ENCODE results near the gene DHX30.

The DHX30 gene

DNA sequence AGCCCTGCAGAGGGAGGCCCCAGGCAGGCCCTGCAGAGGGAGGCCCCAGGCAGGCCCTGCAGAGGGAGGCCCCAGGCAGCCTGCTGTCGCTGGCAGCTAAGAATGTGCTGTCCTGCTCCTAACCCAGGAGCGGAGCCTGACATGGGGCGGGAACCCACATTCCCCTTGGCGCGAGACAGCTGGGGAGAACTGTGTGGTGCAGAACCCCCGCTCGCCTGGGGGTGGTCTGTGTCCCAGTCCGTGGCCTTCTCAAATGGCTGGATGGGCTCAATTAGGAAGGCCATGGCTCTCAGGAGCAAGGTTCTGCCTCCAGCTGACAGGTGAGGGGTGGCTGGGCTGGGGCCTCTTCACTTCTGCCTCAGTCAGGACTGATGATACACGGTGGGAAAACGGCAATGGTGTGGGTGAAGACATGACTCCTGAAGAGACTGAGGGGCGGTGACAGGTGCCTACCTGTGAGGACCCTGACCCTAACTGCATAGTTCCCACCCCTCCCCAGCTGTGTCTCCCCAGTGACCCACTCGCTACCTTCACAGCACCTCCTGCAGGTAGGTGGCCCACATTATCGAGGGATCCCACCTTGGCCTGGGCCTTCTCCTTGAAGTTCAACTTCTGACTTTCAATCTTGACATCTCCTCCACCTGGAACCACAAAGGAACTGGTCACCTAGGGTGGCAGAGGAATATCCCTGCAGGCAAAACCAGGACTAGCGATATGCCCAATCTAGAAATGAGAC, 52.0 kb downstream of the DHX30 start:
- TF ChIP-seq, protein P1, sequence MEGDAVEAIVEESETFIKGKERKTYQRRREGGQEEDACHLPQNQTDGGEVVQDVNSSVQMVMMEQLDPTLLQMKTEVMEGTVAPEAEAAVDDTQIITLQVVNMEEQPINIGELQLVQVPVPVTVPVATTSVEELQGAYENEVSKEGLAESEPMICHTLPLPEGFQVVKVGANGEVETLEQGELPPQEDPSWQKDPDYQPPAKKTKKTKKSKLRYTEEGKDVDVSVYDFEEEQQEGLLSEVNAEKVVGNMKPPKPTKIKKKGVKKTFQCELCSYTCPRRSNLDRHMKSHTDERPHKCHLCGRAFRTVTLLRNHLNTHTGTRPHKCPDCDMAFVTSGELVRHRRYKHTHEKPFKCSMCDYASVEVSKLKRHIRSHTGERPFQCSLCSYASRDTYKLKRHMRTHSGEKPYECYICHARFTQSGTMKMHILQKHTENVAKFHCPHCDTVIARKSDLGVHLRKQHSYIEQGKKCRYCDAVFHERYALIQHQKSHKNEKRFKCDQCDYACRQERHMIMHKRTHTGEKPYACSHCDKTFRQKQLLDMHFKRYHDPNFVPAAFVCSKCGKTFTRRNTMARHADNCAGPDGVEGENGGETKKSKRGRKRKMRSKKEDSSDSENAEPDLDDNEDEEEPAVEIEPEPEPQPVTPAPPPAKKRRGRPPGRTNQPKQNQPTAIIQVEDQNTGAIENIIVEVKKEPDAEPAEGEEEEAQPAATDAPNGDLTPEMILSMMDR (conservative IDR thresholded peaks at IDR 0.05; ENCODE audit: low read depth, low read length): no peak
- DNase-seq (ENCODE audit: low read depth): no peak
- H3K4me3 ChIP-seq (ENCODE audit: low read length): no peak overlapping the region

DNA sequence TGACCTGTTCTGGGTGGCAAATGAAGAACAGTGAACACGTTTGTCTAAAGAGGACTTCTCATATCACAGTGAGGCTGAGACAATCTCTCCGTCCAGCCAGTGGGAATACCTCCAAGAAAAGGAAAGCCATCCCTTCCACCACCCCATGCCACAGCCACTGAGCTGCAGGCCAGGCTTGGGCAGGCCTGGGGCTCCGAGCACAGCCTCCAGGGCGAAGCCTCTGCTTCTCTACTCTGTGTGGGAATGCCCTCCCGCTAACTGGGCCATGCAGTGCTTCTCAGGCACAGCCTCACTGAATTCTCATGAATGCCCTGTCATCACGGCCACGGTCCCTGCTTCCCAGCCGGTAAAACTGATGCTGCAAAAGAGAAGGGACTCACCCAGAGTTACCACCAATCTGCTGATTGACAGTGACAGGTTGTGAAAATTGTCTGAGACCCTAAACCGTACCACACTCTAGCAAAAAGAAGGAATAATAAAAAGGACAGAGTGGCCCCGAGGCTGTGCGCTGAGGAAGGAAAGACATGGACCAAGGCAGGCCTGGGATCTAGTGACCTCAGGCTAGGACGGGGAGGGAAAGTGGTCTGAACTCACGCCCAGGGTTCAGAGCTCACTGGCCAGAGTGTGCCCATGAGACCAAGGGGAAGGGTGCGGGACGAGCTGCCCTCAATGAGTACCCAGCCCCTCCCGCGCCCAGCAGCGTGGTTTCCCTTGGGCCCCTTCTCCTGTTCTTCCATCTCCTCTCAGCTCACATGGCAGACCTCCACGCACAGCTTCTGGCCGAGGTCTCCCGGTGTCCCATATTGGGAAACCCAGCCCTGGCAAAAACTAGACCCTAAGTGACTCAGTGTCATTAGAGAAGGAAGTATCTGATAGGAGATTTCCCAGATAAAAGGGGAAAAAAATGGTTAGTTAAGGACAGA, 52.8 kb downstream of the DHX30 start:
- TF ChIP-seq, protein P1 (conservative IDR thresholded peaks at IDR 0.05; ENCODE audit: low read depth, low read length): no peak
- no peak overlapping the region for H3K4me3 ChIP-seq (ENCODE audit: low read length)
- no peak for DNase-seq (ENCODE audit: low read depth)

DNA sequence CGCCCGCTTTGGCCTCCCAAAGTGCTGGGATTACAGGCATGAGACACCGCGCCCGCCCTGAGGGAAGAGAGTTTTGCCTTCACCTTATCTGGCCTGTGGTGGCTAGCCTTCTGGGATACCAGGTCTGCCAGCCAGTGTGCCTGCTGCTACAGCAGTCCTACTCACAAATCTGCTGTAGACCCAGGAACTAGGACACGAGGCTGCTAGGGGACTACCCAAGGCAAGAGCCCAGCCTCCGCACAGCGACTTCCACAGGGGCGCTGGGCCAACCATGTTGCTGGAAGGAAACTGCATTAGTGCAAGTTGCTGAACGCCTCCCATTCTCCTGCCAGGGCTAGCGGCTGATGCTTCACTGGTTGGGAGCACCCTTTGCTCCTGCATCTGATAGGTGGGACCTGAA, 53.7 kb downstream of the DHX30 start:
- TF ChIP-seq, protein P1 (conservative IDR thresholded peaks at IDR 0.05; ENCODE audit: low read depth, low read length): no peak
- no peak overlapping the region for H3K4me3 ChIP-seq (ENCODE audit: low read length)
- DNase-seq (ENCODE audit: low read depth): no peak

DNA sequence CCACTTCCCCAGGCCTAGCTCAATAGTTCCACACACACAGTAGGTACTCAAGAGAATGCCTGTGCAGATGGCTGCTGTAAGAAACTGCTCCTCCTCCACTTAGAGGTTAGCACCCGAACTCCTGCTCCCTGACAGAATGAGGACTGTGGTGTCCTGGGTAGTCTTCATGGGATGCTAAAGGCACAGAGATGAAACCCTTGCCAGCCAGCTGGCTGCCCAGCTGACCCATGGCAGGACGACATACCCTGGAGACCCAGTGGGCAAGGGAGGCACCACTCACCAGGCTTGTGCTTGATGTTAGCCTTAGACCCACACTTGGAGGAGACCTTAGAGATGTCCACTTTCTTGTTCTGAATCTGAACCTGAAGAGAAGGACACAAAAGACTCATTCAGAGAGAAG, 54.2 kb downstream of the DHX30 start:
- TF ChIP-seq, protein P1 (conservative IDR thresholded peaks at IDR 0.05; ENCODE audit: low read depth, low read length): no peak
- DNase-seq (ENCODE audit: low read depth): no peak
- H3K4me3 ChIP-seq (ENCODE audit: low read length): no peak overlapping the region

DNA sequence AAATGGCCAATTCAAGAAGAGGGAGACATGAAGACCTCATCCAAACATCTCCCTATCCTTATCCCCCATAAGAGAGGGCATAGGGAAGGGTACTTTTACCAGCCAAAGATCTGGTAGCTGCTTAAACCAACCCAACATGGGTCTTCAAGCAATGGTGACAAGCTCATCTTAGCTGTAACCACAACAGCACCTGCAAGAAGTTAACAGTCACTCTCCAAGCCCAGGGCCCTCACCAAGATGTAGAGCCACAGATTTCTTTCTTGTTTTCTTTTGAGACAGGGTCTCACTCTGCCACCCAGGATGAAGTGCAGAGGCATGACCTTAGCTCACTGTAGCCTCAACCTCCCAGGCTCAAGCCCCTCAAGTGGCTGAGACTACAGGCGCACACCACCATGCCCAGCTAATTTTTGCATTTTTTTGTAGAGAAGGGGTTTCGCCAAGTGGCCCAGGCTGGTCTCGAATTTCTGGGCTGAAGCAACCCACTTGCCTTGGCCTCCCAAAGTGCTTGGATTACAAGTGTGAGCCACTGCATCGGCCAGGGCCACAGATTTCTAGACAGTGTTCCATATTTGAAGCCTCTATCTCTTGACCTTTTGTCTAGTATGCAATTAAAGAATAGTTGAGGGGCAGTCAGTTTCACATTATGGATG, 57.1 kb downstream of the DHX30 start:
- DNase-seq (ENCODE audit: low read depth): no peak
- H3K4me3 ChIP-seq (ENCODE audit: low read length): no peak overlapping the region
- TF ChIP-seq, protein P1 (conservative IDR thresholded peaks at IDR 0.05; ENCODE audit: low read depth, low read length): no peak

DNA sequence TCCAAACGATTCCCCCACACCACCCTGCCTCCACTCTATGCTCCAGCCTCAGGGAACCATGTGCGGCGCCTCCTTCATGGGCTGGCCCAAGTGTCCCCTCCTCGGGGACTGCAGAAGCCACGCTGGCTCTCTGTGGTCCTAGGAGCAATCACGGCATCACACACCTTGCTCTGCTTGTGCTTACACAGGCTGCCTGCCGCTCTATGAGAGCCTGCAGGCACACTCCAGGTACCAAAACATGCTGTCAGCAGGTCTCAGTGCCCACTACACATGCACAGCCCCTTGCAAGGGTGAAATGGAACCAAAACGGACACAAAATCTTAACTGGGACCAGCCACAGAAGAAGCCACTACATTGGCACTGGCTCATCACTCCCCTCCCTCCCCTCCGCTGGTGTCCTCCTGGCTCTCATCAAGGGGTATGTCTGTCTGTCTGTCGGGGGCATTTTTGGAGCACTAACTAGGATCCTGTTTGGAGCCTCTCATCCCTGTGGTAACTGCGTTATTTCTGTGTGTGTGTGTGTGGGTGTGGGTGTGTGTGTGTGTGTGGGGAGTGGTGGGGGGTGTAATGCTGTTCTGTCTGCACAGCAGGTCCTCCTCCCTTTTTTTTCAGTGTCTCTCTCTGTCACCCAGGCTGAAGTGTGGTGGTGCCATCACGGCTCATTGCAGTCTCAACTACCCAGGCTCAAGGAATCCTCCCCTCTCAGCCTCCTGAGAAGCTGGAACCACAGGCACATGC, 60.6 kb downstream of the DHX30 start:
- H3K4me3 ChIP-seq (ENCODE audit: low read length): no peak overlapping the region
- DNase-seq (ENCODE audit: low read depth): no peak
- TF ChIP-seq, protein P1 (conservative IDR thresholded peaks at IDR 0.05; ENCODE audit: low read depth, low read length): no peak
